ENCODE results near the gene RPL36. TPM values are rescaled to one million over a fixed set of nuclear protein-coding genes. Genes with fewer than 3 reads are reported as not detected.
A peak's percentile ranks its signal among the peaks of the same experiment; 100 is the strongest.

RPL36 gene
- total and polyA plus RNA-seq, 4 donors: 47.2 to 556 (median 321) TPM

GRCh38 chr19:5665781-5666513, 24.1 kb upstream of the RPL36 start (continued):
- TF ChIP-seq ZBTB33 (IDR thresholded peaks at IDR 0.05) (no peak), HNF4A (conservative IDR thresholded peaks at IDR 0.05) (peak; percentile 64 to 65), EGR1 (IDR thresholded peaks at IDR 0.05; ENCODE audit: low read depth in 2 of 2) (no peak), YY1 (IDR thresholded peaks at IDR 0.05) (peak; percentile 54), RAD21 (IDR thresholded peaks at IDR 0.05) (peak; percentile 73 to 78), RXRA (IDR thresholded peaks at IDR 0.05) (peak; percentile 84 to 86), HNF4G (IDR thresholded peaks at IDR 0.05) (peak; percentile 13)

- H3K4me3 ChIP-seq (ENCODE audit: low read depth in 1 of 3, low read length in 3 of 3): no peak overlapping the region
- no peaks in the 10 kb centered on the region for H3K27me3 ChIP-seq (ENCODE audit: control insufficient read depth in 4 of 4, insufficient read depth in 4 of 4, low read length in 3 of 4)
- H3K9ac ChIP-seq (ENCODE audit: low read depth in 1 of 2, low read length in 2 of 2): no peak overlapping the region
- H3K27ac ChIP-seq (ENCODE audit: low read depth in 1 of 2, low read length in 2 of 2): peak overlapping the region; percentile 16 to 84
- H3K9me3 ChIP-seq (ENCODE audit: control insufficient read depth in 4 of 4, low read length in 3 of 4): no peaks in the 10 kb centered on the region
- 92% methylated on average over 26 of the region's 26 CpGs for WGBS
- TF ChIP-seq GABPA (IDR thresholded peaks at IDR 0.05 in 1 of 2, conservative IDR thresholded peaks at IDR 0.05 in 1 of 2) (no peak), HNF4G (IDR thresholded peaks at IDR 0.05) (no peak), ATF3 (IDR thresholded peaks at IDR 0.05) (no peak), NR2F2 (IDR thresholded peaks at IDR 0.05) (no peak), REST (IDR thresholded peaks at IDR 0.05) (no peak), EGR1 (IDR thresholded peaks at IDR 0.05; ENCODE audit: low read depth in 2 of 2) (no peak), CTCF (IDR thresholded peaks at IDR 0.05; ENCODE audit: low read depth, low read length, missing input control) (no peak), HNF4A (conservative IDR thresholded peaks at IDR 0.05) (no peak), ZBTB33 (IDR thresholded peaks at IDR 0.05) (no peak), RXRA (IDR thresholded peaks at IDR 0.05) (no peak), YY1 (IDR thresholded peaks at IDR 0.05) (no peak), FOXA1 (IDR thresholded peaks at IDR 0.05) (no peak), MAX (IDR thresholded peaks at IDR 0.05) (no peak), SP1 (IDR thresholded peaks at IDR 0.05) (no peak), JUND (IDR thresholded peaks at IDR 0.05) (no peak), RAD21 (IDR thresholded peaks at IDR 0.05) (no peak), TAF1 (conservative IDR thresholded peaks at IDR 0.05) (no peak), FOXA2 (IDR thresholded peaks at IDR 0.05) (no peak)
- DNase-seq (ENCODE audit: low spot score): no peak
- peaks cover 27 to 75% (median 52%) of the 10 kb centered on the region in 4 donors for H3K36me3 ChIP-seq (ENCODE audit: control insufficient read depth in 4 of 4, insufficient read depth in 3 of 4, low read depth in 1 of 4, low read length in 3 of 4)
- H3K4me1 ChIP-seq (ENCODE audit: control insufficient read depth in 4 of 4, insufficient read depth in 4 of 4, low read length in 3 of 4): peaks cover 2 to 21% (median 13%) of the 10 kb centered on the region in 4 donors
Observed at GRCh38 chr19:5666921-5667610, 23.0 kb upstream of the RPL36 start.
